MM.1S (cell line): Measurements from ENCODE around the gene HAUS7.

Source experiments
- DNase-seq: peaks from one replicate; pipeline ENCODE4 v3.0.0-alpha.2; 2015
- H2AFZ ChIP-seq: fragments of 300-600 bp; sonication (generic); 2 replicates; pipeline ENCODE4 v1.6.0; 2016; ENCODE audit warnings: antibody characterized with exemption, low read length
- H3F3A ChIP-seq: fragments of 300-600 bp; sonication (generic); 2 replicates; pipeline ENCODE4 v1.6.1; 2016; ENCODE audit warnings: mild to moderate bottlenecking, antibody characterized with exemption, low read length, moderate library complexity, mixed read lengths; ENCODE audit not compliant: insufficient read depth
- H3K27ac ChIP-seq: fragments of 300-600 bp; sonication (generic); 2 replicates; pipeline ENCODE4 v1.5.1; 2016; ENCODE audit warnings: mild to moderate bottlenecking, low read length
- H3K27me3 ChIP-seq: fragments of 300-600 bp; sonication (generic); replicated peaks from 2 replicates; pipeline ENCODE4 v1.6.0; 2016; ENCODE audit warnings: low read length; ENCODE audit not compliant: insufficient read depth
- H3K36me3 ChIP-seq: fragments of 300-600 bp; sonication (generic); replicated peaks from 2 replicates; pipeline ENCODE4 v1.6.1; 2016; ENCODE audit warnings: mild to moderate bottlenecking, low read length, mixed read lengths; ENCODE audit not compliant: insufficient read depth
- H3K4me1 ChIP-seq: fragments of 300-600 bp; sonication (generic); 2 replicates; pipeline ENCODE4 v1.6.1; 2016; ENCODE audit warnings: low read length, mixed read lengths
- H3K4me2 ChIP-seq: fragments of 300-600 bp; sonication (generic); 2 replicates; pipeline ENCODE4 v1.6.0; 2016; ENCODE audit warnings: low read depth, low read length
- H3K4me3 ChIP-seq: fragments of 300-600 bp; sonication (generic); 2 replicates; pipeline ENCODE4 v1.5.1; 2016; ENCODE audit warnings: low read length, mixed read lengths
- H3K79me2 ChIP-seq: fragments of 300-600 bp; sonication (generic); 2 replicates; pipeline ENCODE4 v1.6.1; 2016; ENCODE audit warnings: mixed run types, low read length, mixed read lengths
- H3K9ac ChIP-seq: fragments of 300-600 bp; sonication (generic); 2 replicates; pipeline ENCODE4 v1.6.1; 2016; ENCODE audit warnings: low read length, mixed read lengths
- H3K9me2 ChIP-seq: fragments of 300-600 bp; sonication (generic); replicated peaks from 2 replicates; pipeline ENCODE4 v1.6.1; 2016; ENCODE audit warnings: mild to moderate bottlenecking, low read length, mixed read lengths; ENCODE audit not compliant: insufficient read depth
- H3K9me3 ChIP-seq: fragments of 300-600 bp; sonication (generic); replicated peaks from 2 replicates; pipeline ENCODE4 v1.6.1; 2016; ENCODE audit warnings: mild to moderate bottlenecking, low read length, mixed read lengths; ENCODE audit not compliant: insufficient read depth
- H4K20me1 ChIP-seq: fragments of 300-600 bp; sonication (generic); 2 replicates; pipeline ENCODE4 v1.6.1; 2016; ENCODE audit warnings: mild to moderate bottlenecking, low read length, moderate library complexity, mixed read lengths; ENCODE audit not compliant: insufficient read depth
- CTCF ChIP-seq: fragments of 300-600 bp; sonication (generic); IDR thresholded peaks from 2 replicates; pipeline ENCODE4 v1.5.1; 2016; ENCODE audit warnings: antibody characterized with exemption, low read length, mixed read lengths
- EZH2 ChIP-seq: fragments of 300-600 bp; sonication (generic); optimal IDR thresholded peaks from 2 replicates; pipeline ENCODE3; 2017; ENCODE audit warnings: low read depth, mild to moderate bottlenecking, antibody characterized with exemption, low read length, mixed read lengths
- EZH2phosphoT487 ChIP-seq: fragments of 300-600 bp; sonication (generic); IDR thresholded peaks from 2 replicates; pipeline ENCODE4 v1.6.1; 2018; ENCODE audit warnings: antibody characterized with exemption, low read length

Gene HAUS7

GRCh38 chrX:153510383-153510782 is 40.0 kb upstream of the HAUS7 start:
- Histone ChIP-seq H3K9me2 (no peaks in the 10 kb centered on the region), H4K20me1 (no peaks in the 10 kb centered on the region), H3K4me2 (no peak overlapping the region), H3K27me3 (peaks cover 12% of the 10 kb centered on the region), H2AFZ (no peak overlapping the region), H3K27ac (no peak overlapping the region), H3K36me3 (no peaks in the 10 kb centered on the region), H3K4me1 (no peaks in the 10 kb centered on the region), H3K79me2 (no peaks in the 10 kb centered on the region), H3K9me3 (no peaks in the 10 kb centered on the region), H3K9ac (no peak overlapping the region), H3F3A (no peaks in the 10 kb centered on the region), H3K4me3 (no peak overlapping the region)
- TF ChIP-seq EZH2 = no peak
- no peak for TF ChIP-seq EZH2phosphoT487
- no peak for TF ChIP-seq CTCF
- no peak for DNase-seq

- Histone ChIP-seq H3K9ac (no peak overlapping the region), H3K4me2 (no peak overlapping the region), H3K36me3 (no peaks in the 10 kb centered on the region), H3K9me2 (no peaks in the 10 kb centered on the region), H3K4me3 (no peak overlapping the region), H3K27me3 (peaks cover 15% of the 10 kb centered on the region), H3K79me2 (no peaks in the 10 kb centered on the region), H3K27ac (no peak overlapping the region), H2AFZ (no peak overlapping the region), H3K9me3 (no peaks in the 10 kb centered on the region), H3K4me1 (no peaks in the 10 kb centered on the region), H3F3A (no peaks in the 10 kb centered on the region), H4K20me1 (no peaks in the 10 kb centered on the region)
- no peak for DNase-seq
- TF ChIP-seq EZH2phosphoT487 (no peak), EZH2 (no peak), CTCF (no peak)
These were observed 39.2 kb upstream of the HAUS7 start for GRCh38 chrX:153509592-153509991.

GRCh38 chrX:153507484-153508178 is 37.3 kb upstream of the HAUS7 start:
- H4K20me1 ChIP-seq = no peaks in the 10 kb centered on the region
- no peaks in the 10 kb centered on the region for H3K79me2 ChIP-seq
- H3K27ac ChIP-seq = no peak overlapping the region
- H3K4me1 ChIP-seq = no peaks in the 10 kb centered on the region
- H3K4me2 ChIP-seq = peak overlapping the region; percentile 25; the same call in 1 of the 2 replicates
- no peak overlapping the region for H3K4me3 ChIP-seq
- H3K27me3 ChIP-seq = peaks cover 30% of the 10 kb centered on the region
- H3K9me2 ChIP-seq = no peaks in the 10 kb centered on the region
- DNase-seq = peak; percentile 57
- no peaks in the 10 kb centered on the region for H3F3A ChIP-seq
- H3K9me3 ChIP-seq = no peaks in the 10 kb centered on the region
- no peaks in the 10 kb centered on the region for H3K36me3 ChIP-seq
- peak; percentile 79 for TF ChIP-seq CTCF
- TF ChIP-seq EZH2 = no peak
- no peak for TF ChIP-seq EZH2phosphoT487
- no peak overlapping the region for H3K9ac ChIP-seq
- no peak overlapping the region for H2AFZ ChIP-seq
